Loucy (cell line): Measurements from ENCODE around the gene TRIM41.

ENCODE experiments used
- H2AFZ ChIP-seq: fragments of 200-600 bp; sonication (generic); 2 replicates; pipeline ENCODE4 v1.6.0; 2016; ENCODE audit warnings: antibody characterized with exemption, mild to moderate bottlenecking, low read length, moderate library complexity
- H3F3A ChIP-seq: fragments of 200-600 bp; 2 replicates; pipeline ENCODE4 v1.6.0; 2016; ENCODE audit warnings: antibody characterized with exemption, low read depth, mild to moderate bottlenecking
- H3K27me3 ChIP-seq: fragments of 200-600 bp; sonication (generic); 2 replicates; pipeline ENCODE4 v1.6.1; 2014; ENCODE audit warnings: low read length, mild to moderate bottlenecking; ENCODE audit not compliant: insufficient read depth, poor library complexity, severe bottlenecking
- H3K36me3 ChIP-seq: fragments of 200-600 bp; sonication (generic); 2 replicates; pipeline ENCODE4 v1.6.1; 2016; ENCODE audit warnings: low read length; ENCODE audit not compliant: insufficient read depth
- H3K4me1 ChIP-seq: fragments of 200-600 bp; sonication (generic); 2 replicates; pipeline ENCODE4 v1.5.1; 2014; ENCODE audit warnings: low read length, mild to moderate bottlenecking; ENCODE audit not compliant: insufficient read depth, poor library complexity, severe bottlenecking
- H3K4me2 ChIP-seq: fragments of 200-600 bp; sonication (generic); 2 replicates; pipeline ENCODE4 v1.6.0; 2014; ENCODE audit warnings: antibody characterized with exemption, low read length, low read depth, mild to moderate bottlenecking; ENCODE audit not compliant: poor library complexity, severe bottlenecking
- H3K4me3 ChIP-seq: fragments of 200-600 bp; sonication (generic); 2 replicates; pipeline ENCODE4 v1.5.1; 2014; ENCODE audit warnings: low read length, mild to moderate bottlenecking, mixed read lengths; ENCODE audit not compliant: poor library complexity, severe bottlenecking
- H3K79me2 ChIP-seq: fragments of 200-600 bp; sonication (generic); 2 replicates; pipeline ENCODE4 v1.6.1; 2014; ENCODE audit warnings: low read length; ENCODE audit not compliant: insufficient read depth
- H3K9ac ChIP-seq: fragments of 200-600 bp; sonication (generic); 2 replicates; pipeline ENCODE4 v1.6.0; 2014; ENCODE audit warnings: mild to moderate bottlenecking, low read depth, low read length, moderate library complexity; ENCODE audit not compliant: poor library complexity, severe bottlenecking
- H3K9me2 ChIP-seq: fragments of 200-600 bp; sonication (generic); replicated peaks from 2 replicates; pipeline ENCODE4 v1.6.1; 2016; ENCODE audit warnings: low read depth, low read length, mixed read lengths
- H3K9me3 ChIP-seq: fragments of 200-600 bp; sonication (generic); 2 replicates; pipeline ENCODE4 v1.6.1; 2014; ENCODE audit warnings: mild to moderate bottlenecking, antibody characterized with exemption, low read length, low read depth; ENCODE audit not compliant: insufficient read depth
- H4K20me1 ChIP-seq: fragments of 200-600 bp; sonication (generic); 2 replicates; pipeline ENCODE4 v1.6.0; 2014; ENCODE audit warnings: antibody characterized with exemption, low read length, mild to moderate bottlenecking; ENCODE audit not compliant: insufficient read depth, poor library complexity, severe bottlenecking
- CTCF ChIP-seq: fragments of 200-600 bp; sonication (generic); conservative IDR thresholded peaks from 2 replicates; pipeline ENCODE4 v1.5.1; 2014; ENCODE audit warnings: mild to moderate bottlenecking, antibody characterized with exemption, low read length
- EZH2phosphoT487 ChIP-seq: fragments of 200-600 bp; IDR thresholded peaks from 2 replicates; pipeline ENCODE4 v1.6.1; 2018; ENCODE audit warnings: antibody characterized with exemption, mild to moderate bottlenecking, moderate library complexity, borderline replicate concordance

TRIM41 gene

GRCh38 chr5:181260720-181261319 lies 37.7 kb downstream of the TRIM41 start, which contains the start of gene TRIM52:
TSS of gene TRIM52 (minus strand) at chr5:181261143. CDS start at chr5:181260813, 330 bp downstream.
- Histone ChIP-seq H3K9me2 (no peaks in the 10 kb centered on the region), H3K4me1 (peaks cover 20% of the 10 kb centered on the region), H3K79me2 (peaks cover 47% of the 10 kb centered on the region), H3K4me3 (peak within 1 kb of the TSS; percentile 97), H3K9me3 (no peaks in the 10 kb centered on the region), H2AFZ (peak within 1 kb of the TSS; percentile 83), H3F3A (no peaks in the 10 kb centered on the region), H4K20me1 (peaks cover 10% of the 10 kb centered on the region), H3K36me3 (no peaks in the 10 kb centered on the region), H3K9ac (peak within 1 kb of the TSS; percentile 98), H3K4me2 (peak within 1 kb of the TSS; percentile 97), H3K27me3 (no peaks in the 10 kb centered on the region)
- TF ChIP-seq CTCF, result no peak
- TF ChIP-seq EZH2phosphoT487, result no peak

- H2AFZ ChIP-seq, result peak overlapping the region; percentile 83
- no peaks in the 10 kb centered on the region for H3K9me3 ChIP-seq
- H3K4me3 ChIP-seq, result peak overlapping the region; percentile 97
- H3K4me1 ChIP-seq, result peaks cover 14% of the 10 kb centered on the region
- H3F3A ChIP-seq, result no peaks in the 10 kb centered on the region
- no peaks in the 10 kb centered on the region for H3K9me2 ChIP-seq
- H4K20me1 ChIP-seq, result peaks cover 10% of the 10 kb centered on the region
- H3K4me2 ChIP-seq, result peak overlapping the region; percentile 97
- peaks cover 40% of the 10 kb centered on the region for H3K79me2 ChIP-seq
- TF ChIP-seq CTCF (no peak), EZH2phosphoT487 (no peak)
- H3K9ac ChIP-seq, result peak overlapping the region; percentile 98
- H3K27me3 ChIP-seq, result no peaks in the 10 kb centered on the region
- H3K36me3 ChIP-seq, result no peaks in the 10 kb centered on the region
Measured at GRCh38 chr5:181261320-181262049, 38.4 kb downstream of the TRIM41 start.

- Histone ChIP-seq H4K20me1 (peaks cover 10% of the 10 kb centered on the region), H3K9ac (no peak overlapping the region), H3F3A (no peaks in the 10 kb centered on the region), H3K36me3 (no peaks in the 10 kb centered on the region), H3K9me3 (no peaks in the 10 kb centered on the region), H2AFZ (no peak overlapping the region), H3K4me3 (no peak overlapping the region), H3K9me2 (no peaks in the 10 kb centered on the region), H3K4me2 (no peak overlapping the region), H3K27me3 (no peaks in the 10 kb centered on the region), H3K79me2 (peaks cover 28% of the 10 kb centered on the region), H3K4me1 (peaks cover 10% of the 10 kb centered on the region)
- TF ChIP-seq CTCF, result no peak
- no peak for TF ChIP-seq EZH2phosphoT487
Measured at GRCh38 chr5:181263633-181264032, 40.6 kb downstream of the TRIM41 start.
